Neural cell (in vitro differentiated cells): ENCODE results near the gene TSPAN1.

Source experiments
- EZH2 ChIP-seq: fragments of 200-600, 300-800 bp; shearing (Covaris generic), sonication (generic); IDR thresholded peaks from 2 replicates; pipeline ENCODE4 v1.6.1; 2014; ENCODE audit warnings: antibody characterized with exemption, low read length, borderline replicate concordance, mild to moderate bottlenecking; ENCODE audit not compliant: insufficient read depth, poor library complexity, severe bottlenecking
- POLR2AphosphoS5 ChIP-seq: IDR thresholded peaks from 2 replicates; pipeline ENCODE4 v1.6.1; 2012
- SMC3 ChIP-seq: fragments of 450-650 bp; conservative IDR thresholded peaks from 2 replicates; pipeline ENCODE4 v1.6.1; 2014; ENCODE audit warnings: antibody characterized with exemption, mild to moderate bottlenecking, moderate library complexity; ENCODE audit not compliant: poor library complexity
- TF ChIP-seq, protein P1 (sequence below): fragments of 450-650 bp; IDR thresholded peaks from 2 replicates; pipeline ENCODE4 v1.5.1; 2014; ENCODE audit warnings: antibody characterized with exemption, mild to moderate bottlenecking, moderate library complexity; ENCODE audit not compliant: poor library complexity, severe bottlenecking
- TF ChIP-seq, protein P2 (sequence below): IDR thresholded peaks from 2 replicates; pipeline ENCODE4 v1.6.1; 2012; ENCODE audit warnings: borderline replicate concordance

DNA sequence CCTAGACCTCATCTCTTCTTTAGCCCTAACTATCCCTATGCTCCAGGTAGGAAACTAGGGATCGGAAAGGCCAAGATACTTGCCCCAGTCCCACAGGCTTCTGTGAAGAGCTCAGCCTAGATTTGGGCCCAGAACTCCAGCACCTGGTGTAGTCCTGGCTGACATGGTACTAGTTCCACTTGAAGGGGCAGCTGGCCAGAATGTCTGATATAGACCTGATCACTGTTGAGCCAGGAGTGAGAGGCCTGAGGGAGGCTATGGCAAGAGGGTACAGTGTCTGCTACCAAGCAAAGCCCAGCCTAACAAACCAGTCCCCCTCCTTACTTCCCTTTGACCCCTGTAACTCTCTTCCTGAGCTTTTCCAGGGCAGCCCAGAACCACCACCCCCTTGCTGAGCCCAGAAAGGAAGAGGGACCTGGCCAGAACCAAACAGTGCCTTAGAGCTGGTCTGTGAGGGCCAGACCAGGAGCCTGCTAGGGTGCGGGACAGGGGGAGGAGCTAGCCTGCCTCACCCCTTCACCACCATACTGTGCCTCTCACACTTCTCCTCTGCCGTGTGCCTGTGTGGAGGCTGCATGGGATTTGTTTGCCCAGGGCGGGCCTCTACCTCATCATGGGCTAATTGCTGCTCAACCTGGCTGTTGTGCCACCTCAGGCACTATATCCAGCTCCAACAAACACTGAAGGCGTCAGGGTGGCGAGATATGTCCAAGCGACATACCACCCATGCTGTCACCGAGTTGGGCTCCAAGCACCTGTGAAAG lies 12.4 kb downstream of the TSPAN1 start:
- TF ChIP-seq, protein P1, sequence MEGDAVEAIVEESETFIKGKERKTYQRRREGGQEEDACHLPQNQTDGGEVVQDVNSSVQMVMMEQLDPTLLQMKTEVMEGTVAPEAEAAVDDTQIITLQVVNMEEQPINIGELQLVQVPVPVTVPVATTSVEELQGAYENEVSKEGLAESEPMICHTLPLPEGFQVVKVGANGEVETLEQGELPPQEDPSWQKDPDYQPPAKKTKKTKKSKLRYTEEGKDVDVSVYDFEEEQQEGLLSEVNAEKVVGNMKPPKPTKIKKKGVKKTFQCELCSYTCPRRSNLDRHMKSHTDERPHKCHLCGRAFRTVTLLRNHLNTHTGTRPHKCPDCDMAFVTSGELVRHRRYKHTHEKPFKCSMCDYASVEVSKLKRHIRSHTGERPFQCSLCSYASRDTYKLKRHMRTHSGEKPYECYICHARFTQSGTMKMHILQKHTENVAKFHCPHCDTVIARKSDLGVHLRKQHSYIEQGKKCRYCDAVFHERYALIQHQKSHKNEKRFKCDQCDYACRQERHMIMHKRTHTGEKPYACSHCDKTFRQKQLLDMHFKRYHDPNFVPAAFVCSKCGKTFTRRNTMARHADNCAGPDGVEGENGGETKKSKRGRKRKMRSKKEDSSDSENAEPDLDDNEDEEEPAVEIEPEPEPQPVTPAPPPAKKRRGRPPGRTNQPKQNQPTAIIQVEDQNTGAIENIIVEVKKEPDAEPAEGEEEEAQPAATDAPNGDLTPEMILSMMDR, result no peak
- TF ChIP-seq EZH2 (no peak), POLR2AphosphoS5 (no peak), SMC3 (no peak)
- TF ChIP-seq, protein P2, sequence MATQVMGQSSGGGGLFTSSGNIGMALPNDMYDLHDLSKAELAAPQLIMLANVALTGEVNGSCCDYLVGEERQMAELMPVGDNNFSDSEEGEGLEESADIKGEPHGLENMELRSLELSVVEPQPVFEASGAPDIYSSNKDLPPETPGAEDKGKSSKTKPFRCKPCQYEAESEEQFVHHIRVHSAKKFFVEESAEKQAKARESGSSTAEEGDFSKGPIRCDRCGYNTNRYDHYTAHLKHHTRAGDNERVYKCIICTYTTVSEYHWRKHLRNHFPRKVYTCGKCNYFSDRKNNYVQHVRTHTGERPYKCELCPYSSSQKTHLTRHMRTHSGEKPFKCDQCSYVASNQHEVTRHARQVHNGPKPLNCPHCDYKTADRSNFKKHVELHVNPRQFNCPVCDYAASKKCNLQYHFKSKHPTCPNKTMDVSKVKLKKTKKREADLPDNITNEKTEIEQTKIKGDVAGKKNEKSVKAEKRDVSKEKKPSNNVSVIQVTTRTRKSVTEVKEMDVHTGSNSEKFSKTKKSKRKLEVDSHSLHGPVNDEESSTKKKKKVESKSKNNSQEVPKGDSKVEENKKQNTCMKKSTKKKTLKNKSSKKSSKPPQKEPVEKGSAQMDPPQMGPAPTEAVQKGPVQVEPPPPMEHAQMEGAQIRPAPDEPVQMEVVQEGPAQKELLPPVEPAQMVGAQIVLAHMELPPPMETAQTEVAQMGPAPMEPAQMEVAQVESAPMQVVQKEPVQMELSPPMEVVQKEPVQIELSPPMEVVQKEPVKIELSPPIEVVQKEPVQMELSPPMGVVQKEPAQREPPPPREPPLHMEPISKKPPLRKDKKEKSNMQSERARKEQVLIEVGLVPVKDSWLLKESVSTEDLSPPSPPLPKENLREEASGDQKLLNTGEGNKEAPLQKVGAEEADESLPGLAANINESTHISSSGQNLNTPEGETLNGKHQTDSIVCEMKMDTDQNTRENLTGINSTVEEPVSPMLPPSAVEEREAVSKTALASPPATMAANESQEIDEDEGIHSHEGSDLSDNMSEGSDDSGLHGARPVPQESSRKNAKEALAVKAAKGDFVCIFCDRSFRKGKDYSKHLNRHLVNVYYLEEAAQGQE, result no peak
